ENCODE measurements around the gene TBC1D30.
"Not testable (repeated sequence)": the region's sequence is repeated elsewhere in the genome, so short reads cannot be mapped to it uniquely, and the experiment has no call there.

Gene TBC1D30

DNA sequence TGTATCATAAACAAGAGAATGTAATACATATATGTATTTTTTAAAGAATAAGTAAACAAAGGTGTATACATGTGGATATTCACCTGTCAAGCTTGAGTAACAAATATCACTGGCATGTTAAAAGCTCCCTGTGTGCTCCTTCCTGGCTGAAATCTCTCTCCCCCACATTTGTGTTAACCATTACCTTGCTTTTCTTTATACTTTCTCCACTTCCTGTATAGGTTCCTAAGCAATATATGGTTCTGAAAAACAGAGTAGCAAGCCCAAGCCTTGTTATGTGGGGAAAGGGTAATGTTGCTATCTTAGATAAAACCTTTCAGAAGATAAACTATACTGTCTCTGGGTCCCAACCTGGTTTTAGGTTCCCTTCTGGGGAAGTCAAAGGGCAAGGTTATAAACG, 32.3 kb upstream of the TBC1D30 start:
- Histone ChIP-seq H3K4me1 (ENCODE audit: control insufficient read depth, insufficient read depth, low read length) (peaks cover 12% of the 10 kb centered on the region; the same call in 1 of the 2 replicates), H3K9me3 (ENCODE audit: control insufficient read depth, insufficient read depth, low read depth, low read length) (no peaks in the 10 kb centered on the region), H3K36me3 (ENCODE audit: control insufficient read depth, insufficient read depth, low read length) (no peaks in the 10 kb centered on the region), H3K27ac (ENCODE audit: low read depth, low read length) (no peak overlapping the region), H3K27me3 (ENCODE audit: control insufficient read depth, insufficient read depth, low read length) (no peaks in the 10 kb centered on the region), H3K4me3 (ENCODE audit: low read depth, low read length) (no peak overlapping the region), H3K9ac (ENCODE audit: low read length) (no peak overlapping the region)

- Histone ChIP-seq H3K4me3 (ENCODE audit: low read depth, low read length) (no peak overlapping the region), H3K4me1 (ENCODE audit: control insufficient read depth, insufficient read depth, low read length) (peaks cover 6% of the 10 kb centered on the region; the same call in 1 of the 2 replicates), H3K9me3 (ENCODE audit: control insufficient read depth, insufficient read depth, low read depth, low read length) (no peaks in the 10 kb centered on the region), H3K27ac (ENCODE audit: low read depth, low read length) (no peak overlapping the region), H3K27me3 (ENCODE audit: control insufficient read depth, insufficient read depth, low read length) (no peaks in the 10 kb centered on the region), H3K9ac (ENCODE audit: low read length) (no peak overlapping the region), H3K36me3 (ENCODE audit: control insufficient read depth, insufficient read depth, low read length) (no peaks in the 10 kb centered on the region)
These were observed 30.8 kb upstream of the TBC1D30 start for GRCh38 chr12:64793610-64794009.

- Histone ChIP-seq H3K36me3 (ENCODE audit: control insufficient read depth, insufficient read depth, low read length) (no peaks in the 10 kb centered on the region), H3K4me3 (ENCODE audit: low read depth, low read length) (no peak overlapping the region), H3K27ac (ENCODE audit: low read depth, low read length) (no peak overlapping the region), H3K27me3 (ENCODE audit: control insufficient read depth, insufficient read depth, low read length) (no peaks in the 10 kb centered on the region), H3K4me1 (ENCODE audit: control insufficient read depth, insufficient read depth, low read length) (peaks cover 5% of the 10 kb centered on the region; the same call in 1 of the 2 replicates), H3K9ac (ENCODE audit: low read length) (no peak overlapping the region), H3K9me3 (ENCODE audit: control insufficient read depth, insufficient read depth, low read depth, low read length) (no peaks in the 10 kb centered on the region)
These were observed 30.1 kb upstream of the TBC1D30 start for GRCh38 chr12:64794305-64794704.

- Histone ChIP-seq H3K36me3 (ENCODE audit: control insufficient read depth, insufficient read depth, low read length) (no peaks in the 10 kb centered on the region), H3K4me1 (ENCODE audit: control insufficient read depth, insufficient read depth, low read length) (peaks cover 5% of the 10 kb centered on the region; the same call in 1 of the 2 replicates), H3K27me3 (ENCODE audit: control insufficient read depth, insufficient read depth, low read length) (no peaks in the 10 kb centered on the region; the same call in 1 of the 2 replicates), H3K4me3 (ENCODE audit: low read depth, low read length) (no peak overlapping the region), H3K9ac (ENCODE audit: low read length) (no peak overlapping the region), H3K9me3 (ENCODE audit: control insufficient read depth, insufficient read depth, low read depth, low read length) (no peaks in the 10 kb centered on the region), H3K27ac (ENCODE audit: low read depth, low read length) (peak overlapping the region; percentile 22; the same call in 1 of the 2 replicates)
These were observed 28.1 kb upstream of the TBC1D30 start for GRCh38 chr12:64796205-64796845.

GRCh38 chr12:64797156-64797555, 27.3 kb upstream of the TBC1D30 start:
- H3K27me3 ChIP-seq (ENCODE audit: control insufficient read depth, insufficient read depth, low read length) = no peaks in the 10 kb centered on the region; the same call in 1 of the 2 replicates

GRCh38 chr12:64798165-64798564, 26.3 kb upstream of the TBC1D30 start:
- Histone ChIP-seq H3K9ac (ENCODE audit: low read length) (no peak overlapping the region), H3K9me3 (ENCODE audit: control insufficient read depth, insufficient read depth, low read depth, low read length) (no peaks in the 10 kb centered on the region), H3K4me3 (ENCODE audit: low read depth, low read length) (no peak overlapping the region), H3K27ac (ENCODE audit: low read depth, low read length) (no peak overlapping the region), H3K4me1 (ENCODE audit: control insufficient read depth, insufficient read depth, low read length) (peaks cover 5% of the 10 kb centered on the region; the same call in 1 of the 2 replicates), H3K27me3 (ENCODE audit: control insufficient read depth, insufficient read depth, low read length) (no peaks in the 10 kb centered on the region; the same call in 1 of the 2 replicates), H3K36me3 (ENCODE audit: control insufficient read depth, insufficient read depth, low read length) (no peaks in the 10 kb centered on the region)

More at GRCh38 chr12:64797156-64797555, 27.3 kb upstream of the TBC1D30 start:
- H3K9me3 ChIP-seq (ENCODE audit: control insufficient read depth, insufficient read depth, low read depth, low read length) = no peaks in the 10 kb centered on the region
- no peak overlapping the region for H3K27ac ChIP-seq (ENCODE audit: low read depth, low read length)
- peaks cover 5% of the 10 kb centered on the region; the same call in 1 of the 2 replicates for H3K4me1 ChIP-seq (ENCODE audit: control insufficient read depth, insufficient read depth, low read length)
- no peak overlapping the region for H3K4me3 ChIP-seq (ENCODE audit: low read depth, low read length)
- H3K9ac ChIP-seq (ENCODE audit: low read length) = no peak overlapping the region
- H3K36me3 ChIP-seq (ENCODE audit: control insufficient read depth, insufficient read depth, low read length) = no peaks in the 10 kb centered on the region

DNA sequence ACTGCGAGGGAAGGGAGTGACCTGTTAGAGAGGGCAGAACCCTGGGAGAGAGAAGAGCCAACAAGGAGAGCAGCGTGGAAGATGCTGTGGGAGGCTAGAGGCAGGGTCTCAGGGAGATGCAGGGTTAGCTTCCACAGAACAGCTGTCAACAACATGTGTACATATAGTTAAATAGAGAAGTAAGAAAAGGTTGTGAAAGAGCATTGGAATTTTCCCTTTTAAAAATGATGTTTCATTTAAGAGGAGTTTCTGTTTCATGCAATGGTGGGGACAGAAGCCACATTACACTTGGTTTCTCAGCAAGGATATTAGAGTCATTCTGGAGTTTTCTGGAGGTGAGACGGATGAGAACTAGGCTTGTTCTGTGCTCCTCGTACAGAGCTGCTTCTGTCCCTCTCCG, 23.8 kb upstream of the TBC1D30 start:
- Histone ChIP-seq H3K27ac (ENCODE audit: low read depth, low read length) (no peak overlapping the region), H3K36me3 (ENCODE audit: control insufficient read depth, insufficient read depth, low read length) (no peaks in the 10 kb centered on the region), H3K9ac (ENCODE audit: low read length) (no peak overlapping the region)

GRCh38 chr12:64801381-64801780, 23.1 kb upstream of the TBC1D30 start:
- Histone ChIP-seq H3K9ac (ENCODE audit: low read length) (no peak overlapping the region), H3K27me3 (ENCODE audit: control insufficient read depth, insufficient read depth, low read length) (no peaks in the 10 kb centered on the region; the same call in 1 of the 2 replicates), H3K36me3 (ENCODE audit: control insufficient read depth, insufficient read depth, low read length) (no peaks in the 10 kb centered on the region), H3K27ac (ENCODE audit: low read depth, low read length) (no peak overlapping the region), H3K4me1 (ENCODE audit: control insufficient read depth, insufficient read depth, low read length) (no peaks in the 10 kb centered on the region), H3K4me3 (ENCODE audit: low read depth, low read length) (no peak overlapping the region), H3K9me3 (ENCODE audit: control insufficient read depth, insufficient read depth, low read depth, low read length) (no peaks in the 10 kb centered on the region)

More for the DNA sequence above, 23.8 kb upstream of the TBC1D30 start:
- Histone ChIP-seq H3K4me3 (ENCODE audit: low read depth, low read length) (no peak overlapping the region), H3K9me3 (ENCODE audit: control insufficient read depth, insufficient read depth, low read depth, low read length) (no peaks in the 10 kb centered on the region), H3K27me3 (ENCODE audit: control insufficient read depth, insufficient read depth, low read length) (no peaks in the 10 kb centered on the region; the same call in 1 of the 2 replicates), H3K4me1 (ENCODE audit: control insufficient read depth, insufficient read depth, low read length) (0 out of 2 replicates have a peak, but pooled peaks cover 5% of the 10 kb centered on the region)

DNA sequence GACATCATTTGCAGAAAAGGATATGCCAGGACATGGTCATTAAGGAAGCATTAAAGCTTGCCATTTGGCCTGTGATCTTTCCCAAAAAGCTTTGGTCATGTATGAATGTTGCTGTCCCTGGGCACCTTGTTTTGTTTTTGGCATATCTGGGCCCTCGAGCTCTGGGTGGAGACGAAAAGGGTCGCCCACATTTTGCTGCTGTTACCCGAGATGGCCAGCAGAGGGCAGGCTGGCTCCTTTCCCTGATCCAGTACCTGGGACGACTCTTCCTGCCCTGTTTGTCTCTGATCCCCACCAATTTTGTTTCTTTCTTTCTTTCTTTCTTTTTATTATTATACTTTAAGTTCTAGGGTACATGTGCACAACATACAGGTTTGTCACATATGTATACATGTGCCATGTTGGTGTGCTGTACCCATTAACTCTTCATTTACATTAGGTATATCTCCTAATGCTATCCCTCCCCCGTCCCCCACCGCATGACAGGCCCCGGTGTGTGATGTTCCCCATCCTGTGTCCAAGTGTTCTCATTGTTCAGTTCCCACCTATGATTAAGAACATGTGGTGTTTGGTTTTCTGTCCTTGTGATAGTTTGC, 22.2 kb upstream of the TBC1D30 start:
- H3K27me3 ChIP-seq (ENCODE audit: control insufficient read depth, insufficient read depth, low read length); H3K27ac ChIP-seq (ENCODE audit: low read depth, low read length); H3K4me3 ChIP-seq (ENCODE audit: low read depth, low read length); H3K4me1 ChIP-seq (ENCODE audit: control insufficient read depth, insufficient read depth, low read length); H3K36me3 ChIP-seq (ENCODE audit: control insufficient read depth, insufficient read depth, low read length); H3K9me3 ChIP-seq (ENCODE audit: control insufficient read depth, insufficient read depth, low read depth, low read length); H3K9ac ChIP-seq (ENCODE audit: low read length): not testable (repeated sequence)

DNA sequence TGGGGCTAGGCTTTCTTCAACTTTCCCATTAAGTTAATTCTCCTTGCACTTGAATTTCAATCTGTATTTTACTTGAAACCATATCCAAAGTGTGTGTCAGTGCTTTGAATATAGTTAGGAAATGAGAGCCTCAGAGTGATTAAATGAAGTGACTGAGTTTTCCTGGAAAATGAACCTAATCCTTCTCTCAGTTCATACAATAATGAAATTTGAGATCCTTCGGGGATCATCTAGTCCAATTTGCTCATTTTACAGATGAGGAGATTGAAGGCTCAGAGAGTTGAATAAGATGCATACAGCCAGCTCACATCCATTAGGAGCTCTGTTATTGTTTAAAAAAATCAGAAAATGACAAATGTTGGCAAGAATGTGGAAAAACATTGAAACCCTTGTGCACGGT, 18.3 kb upstream of the TBC1D30 start:
- Histone ChIP-seq H3K27me3 (ENCODE audit: control insufficient read depth, insufficient read depth, low read length) (no peaks in the 10 kb centered on the region), H3K4me1 (ENCODE audit: control insufficient read depth, insufficient read depth, low read length) (no peaks in the 10 kb centered on the region), H3K9me3 (ENCODE audit: control insufficient read depth, insufficient read depth, low read depth, low read length) (no peaks in the 10 kb centered on the region), H3K36me3 (ENCODE audit: control insufficient read depth, insufficient read depth, low read length) (no peaks in the 10 kb centered on the region), H3K9ac (ENCODE audit: low read length) (no peak overlapping the region), H3K27ac (ENCODE audit: low read depth, low read length) (no peak overlapping the region), H3K4me3 (ENCODE audit: low read depth, low read length) (no peak overlapping the region)

Data from HUES6 (cell line).